Astrocyte (in vitro differentiated cells and primary cell): ENCODE results near the gene CHN2. TPM values are rescaled to one million over a fixed set of nuclear protein-coding genes. Genes with fewer than 3 reads are reported as not detected.

Source experiments
- DNase-seq: peaks from one replicate; pipeline ENCODE4 v3.0.0-alpha.2; 2010; ENCODE audit warnings: low read depth
- FAIRE-seq: peaks from 2 replicates; lab custom pipeline; 2011; peaks lifted over from hg19 to GRCh38; lab: Jason Lieb, UNC
- H2AFZ ChIP-seq: 2 replicates; pipeline ENCODE4 v1.6.0; 2012; ENCODE audit warnings: low read depth, low read length, inconsistent platforms
- H3K27ac ChIP-seq: 2 replicates; pipeline ENCODE4 v1.5.1; 2011; ENCODE audit warnings: low read depth, low read length, inconsistent platforms
- H3K27me3 ChIP-seq: 2 replicates; pipeline ENCODE4 v1.6.0; 2011; ENCODE audit warnings: low read length, inconsistent platforms; ENCODE audit not compliant: insufficient read depth
- H3K36me3 ChIP-seq: 2 replicates; pipeline ENCODE4 v1.5.1; 2011; ENCODE audit warnings: low read length, inconsistent platforms; ENCODE audit not compliant: insufficient read depth
- H3K4me1 ChIP-seq: 2 replicates; pipeline ENCODE4 v1.5.1; 2011; ENCODE audit warnings: low read length, inconsistent platforms; ENCODE audit not compliant: insufficient read depth
- H3K4me2 ChIP-seq: 2 replicates; pipeline ENCODE4 v1.6.0; 2012; ENCODE audit warnings: low read length, inconsistent platforms
- H3K4me3 ChIP-seq: 2 replicates; pipeline ENCODE4 v1.5.1; 2011; ENCODE audit warnings: low read depth, mild to moderate bottlenecking, low read length, inconsistent platforms; ENCODE audit not compliant: insufficient read depth
- H3K79me2 ChIP-seq: 2 replicates; pipeline ENCODE4 v1.6.0; 2012; ENCODE audit warnings: mild to moderate bottlenecking, low read length, inconsistent platforms; ENCODE audit not compliant: insufficient read depth
- H3K9ac ChIP-seq: 2 replicates; pipeline ENCODE4 v1.6.0; 2012; ENCODE audit warnings: mild to moderate bottlenecking, low read length, inconsistent platforms
- H3K9me3 ChIP-seq: 2 replicates; pipeline ENCODE4 v1.5.1; 2012; ENCODE audit warnings: low read depth, mild to moderate bottlenecking, low read length, inconsistent platforms; ENCODE audit not compliant: insufficient read depth
- H4K20me1 ChIP-seq: 2 replicates; pipeline ENCODE4 v1.6.0; 2012; ENCODE audit warnings: low read length, inconsistent platforms; ENCODE audit not compliant: insufficient read depth
- H3K27ac Mint-ChIP-seq: one replicate; pipeline ENCODE4 v1.8.0; 2021; ENCODE audit warnings: mild to moderate bottlenecking, mixed read lengths; ENCODE audit not compliant: unreplicated experiment
- H3K27me3 Mint-ChIP-seq: one replicate; pipeline ENCODE4 v1.8.0; 2021; ENCODE audit warnings: low read depth, mixed read lengths; ENCODE audit not compliant: unreplicated experiment
- H3K36me3 Mint-ChIP-seq: one replicate; pipeline ENCODE4 v1.8.0; 2021; ENCODE audit warnings: low read depth, mixed read lengths; ENCODE audit not compliant: unreplicated experiment
- H3K4me1 Mint-ChIP-seq: one replicate; pipeline ENCODE4 v1.8.0; 2021; ENCODE audit warnings: low read depth, mixed read lengths; ENCODE audit not compliant: unreplicated experiment
- H3K4me3 Mint-ChIP-seq: one replicate; pipeline ENCODE4 v1.8.0; 2021; ENCODE audit warnings: mild to moderate bottlenecking, moderate library complexity, mixed read lengths; ENCODE audit not compliant: unreplicated experiment
- H3K9me3 Mint-ChIP-seq: one replicate; pipeline ENCODE4 v1.8.0; 2021; ENCODE audit warnings: mild to moderate bottlenecking, mixed read lengths; ENCODE audit not compliant: unreplicated experiment
- EZH2 ChIP-seq: IDR thresholded peaks from 2 replicates; pipeline ENCODE4 v1.6.1; 2012; ENCODE audit warnings: mild to moderate bottlenecking, low read length, inconsistent platforms; ENCODE audit not compliant: insufficient read depth
- total RNA-seq: library from RNA; stranded (reverse); gene quantifications from 2 replicates; pipeline ENCODE4 v1.2.1, GENCODE V29; 2021
- TF ChIP-seq, protein P1 (sequence below): IDR thresholded peaks from 2 replicates; pipeline ENCODE4 v1.5.1; 2011; ENCODE audit warnings: low read depth, mild to moderate bottlenecking, inconsistent platforms, low read length, moderate library complexity; ENCODE audit not compliant: insufficient read depth

The CHN2 gene
- total RNA-seq, 1 donor from 2014 or later: 2.5 TPM

DNA sequence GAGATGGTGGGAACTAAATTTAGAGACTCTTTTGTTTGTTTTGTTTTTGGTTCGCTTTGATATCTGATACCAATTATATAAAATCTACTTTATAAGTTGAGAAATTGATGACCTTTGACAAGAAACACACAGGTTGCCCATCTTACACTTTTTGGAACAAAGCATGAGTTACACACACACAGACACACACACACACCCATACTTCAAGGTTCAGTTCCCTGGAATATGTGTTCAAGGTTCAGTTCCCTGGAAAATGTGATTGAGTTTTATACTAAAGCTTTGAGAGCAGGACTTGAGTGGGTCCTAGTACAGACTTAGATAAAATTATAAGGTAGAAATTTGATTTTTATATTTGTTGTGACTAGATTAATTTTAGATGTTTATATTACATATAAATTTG, 234.8 kb downstream of the CHN2 start:
- H4K20me1 ChIP-seq: no peaks in the 10 kb centered on the region

GRCh38 chr7:29430279-29430949, 235.8 kb downstream of the CHN2 start:
- Mint-ChIP-seq H3K36me3 (no peaks in the 10 kb centered on the region), H3K4me3 (no peak overlapping the region), H3K9me3 (no peaks in the 10 kb centered on the region), H3K27ac (no peak overlapping the region), H3K27me3 (peaks cover 4% of the 10 kb centered on the region), H3K4me1 (peaks cover 6% of the 10 kb centered on the region)
- Histone ChIP-seq H3K4me1 (no peaks in the 10 kb centered on the region), H3K4me2 (no peak overlapping the region), H2AFZ (no peak overlapping the region), H3K27me3 (no peaks in the 10 kb centered on the region), H3K36me3 (no peaks in the 10 kb centered on the region), H3K4me3 (no peak overlapping the region), H3K9ac (no peak overlapping the region), H3K27ac (no peak overlapping the region), H3K9me3 (no peaks in the 10 kb centered on the region), H4K20me1 (no peaks in the 10 kb centered on the region), H3K79me2 (no peaks in the 10 kb centered on the region)
- TF ChIP-seq, protein P1, sequence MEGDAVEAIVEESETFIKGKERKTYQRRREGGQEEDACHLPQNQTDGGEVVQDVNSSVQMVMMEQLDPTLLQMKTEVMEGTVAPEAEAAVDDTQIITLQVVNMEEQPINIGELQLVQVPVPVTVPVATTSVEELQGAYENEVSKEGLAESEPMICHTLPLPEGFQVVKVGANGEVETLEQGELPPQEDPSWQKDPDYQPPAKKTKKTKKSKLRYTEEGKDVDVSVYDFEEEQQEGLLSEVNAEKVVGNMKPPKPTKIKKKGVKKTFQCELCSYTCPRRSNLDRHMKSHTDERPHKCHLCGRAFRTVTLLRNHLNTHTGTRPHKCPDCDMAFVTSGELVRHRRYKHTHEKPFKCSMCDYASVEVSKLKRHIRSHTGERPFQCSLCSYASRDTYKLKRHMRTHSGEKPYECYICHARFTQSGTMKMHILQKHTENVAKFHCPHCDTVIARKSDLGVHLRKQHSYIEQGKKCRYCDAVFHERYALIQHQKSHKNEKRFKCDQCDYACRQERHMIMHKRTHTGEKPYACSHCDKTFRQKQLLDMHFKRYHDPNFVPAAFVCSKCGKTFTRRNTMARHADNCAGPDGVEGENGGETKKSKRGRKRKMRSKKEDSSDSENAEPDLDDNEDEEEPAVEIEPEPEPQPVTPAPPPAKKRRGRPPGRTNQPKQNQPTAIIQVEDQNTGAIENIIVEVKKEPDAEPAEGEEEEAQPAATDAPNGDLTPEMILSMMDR: no peak
- no peak for TF ChIP-seq EZH2
- no peak for DNase-seq
- no peak for FAIRE-seq

More for the DNA sequence above, 234.8 kb downstream of the CHN2 start:
- Histone ChIP-seq H3K79me2 (no peaks in the 10 kb centered on the region), H2AFZ (no peak overlapping the region), H3K9me3 (no peaks in the 10 kb centered on the region), H3K27me3 (no peaks in the 10 kb centered on the region), H3K4me1 (no peaks in the 10 kb centered on the region), H3K4me2 (no peak overlapping the region), H3K27ac (no peak overlapping the region), H3K9ac (no peak overlapping the region), H3K36me3 (no peaks in the 10 kb centered on the region), H3K4me3 (no peak overlapping the region)
- Mint-ChIP-seq H3K4me3 (no peak overlapping the region), H3K4me1 (peaks cover 4% of the 10 kb centered on the region), H3K9me3 (no peaks in the 10 kb centered on the region), H3K27ac (no peak overlapping the region), H3K36me3 (no peaks in the 10 kb centered on the region), H3K27me3 (peaks cover 4% of the 10 kb centered on the region)
- DNase-seq (no peak), FAIRE-seq (no peak)
- TF ChIP-seq, protein P1: no peak
- TF ChIP-seq EZH2: no peak

- no peak for DNase-seq
- H3K4me3 Mint-ChIP-seq: no peak overlapping the region
- no peaks in the 10 kb centered on the region for H3K9me3 Mint-ChIP-seq
- H3K4me2 ChIP-seq: no peak overlapping the region
- no peaks in the 10 kb centered on the region for H4K20me1 ChIP-seq
- H3K27ac ChIP-seq: no peak overlapping the region
- H3K4me3 ChIP-seq: no peak overlapping the region
- H3K4me1 ChIP-seq: no peaks in the 10 kb centered on the region
- no peaks in the 10 kb centered on the region for H3K79me2 ChIP-seq
- H3K36me3 ChIP-seq: no peaks in the 10 kb centered on the region
- peaks cover 6% of the 10 kb centered on the region for H3K4me1 Mint-ChIP-seq
- H2AFZ ChIP-seq: no peak overlapping the region
- no peak overlapping the region for H3K27ac Mint-ChIP-seq
- no peaks in the 10 kb centered on the region for H3K27me3 ChIP-seq
- no peaks in the 10 kb centered on the region for H3K9me3 ChIP-seq
- H3K9ac ChIP-seq: no peak overlapping the region
- H3K27me3 Mint-ChIP-seq: peaks cover 4% of the 10 kb centered on the region
- no peaks in the 10 kb centered on the region for H3K36me3 Mint-ChIP-seq
- TF ChIP-seq EZH2: no peak
- TF ChIP-seq, protein P1: no peak
- FAIRE-seq: no peak
These were observed 237.1 kb downstream of the CHN2 start for GRCh38 chr7:29431686-29432085.
